Brain microvascular endothelial cell (primary cell): ENCODE measurements around the gene CREB3.

Source experiments
- DNase-seq: peaks from one replicate; pipeline ENCODE4 v3.0.0-alpha.2; 2020
- H3K27ac ChIP-seq: fragments of 250-450 bp; sonication (Bioruptor Pico); 2 replicates; pipeline ENCODE4 v1.5.1; 2020; ENCODE audit warnings: mild to moderate bottlenecking, moderate library complexity
- H3K27me3 ChIP-seq: fragments of 250-450 bp; sonication (Bioruptor Pico); replicated peaks from 2 replicates; pipeline ENCODE4 v1.5.1; 2020; ENCODE audit warnings: mild to moderate bottlenecking
- H3K36me3 ChIP-seq: fragments of 250-450 bp; sonication (Bioruptor Pico); replicated peaks from 2 replicates; pipeline ENCODE4 v1.5.1; 2020; ENCODE audit warnings: mild to moderate bottlenecking
- H3K4me3 ChIP-seq: 2 replicates; pipeline ENCODE4 v1.5.1; 2011; ENCODE audit warnings: low read depth, mild to moderate bottlenecking, control low read depth, low read length, moderate library complexity
- in situ Hi-C: cut with HindIII; loops from 2 replicates; pipeline ENCODE4 v1.10.0; 2017; ENCODE audit warnings: low sequenced_read_pairs, low pct_ligation_motif_present
- TF ChIP-seq, protein P1 (sequence below): IDR thresholded peaks from 2 replicates; pipeline ENCODE4 v1.5.1; 2011; ENCODE audit warnings: low read depth, mild to moderate bottlenecking, moderate library complexity, low read length, control low read depth, inconsistent platforms; ENCODE audit errors: missing control alignments

CREB3 gene

DNA sequence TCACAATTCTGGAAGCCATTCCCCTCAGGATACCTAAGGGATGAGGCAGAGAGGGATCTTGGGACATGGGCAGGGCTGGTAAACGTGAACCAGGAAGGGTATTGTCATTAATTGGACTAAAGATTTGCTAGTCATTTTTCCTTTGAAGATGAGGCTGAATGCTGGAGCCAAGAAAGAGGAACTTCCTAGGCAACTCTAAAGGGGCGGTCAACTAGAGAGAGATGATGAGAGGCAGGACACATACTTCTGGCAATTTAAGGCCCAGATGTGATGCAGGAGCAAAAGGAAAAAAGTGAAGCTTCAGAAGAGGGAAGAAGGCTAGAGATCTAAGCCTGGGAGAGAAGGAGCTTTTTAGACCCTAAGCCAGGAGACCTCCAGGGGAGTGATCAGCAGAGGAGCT is 11.0 kb downstream of the CREB3 start:
- Histone ChIP-seq H3K27me3 (no peaks in the 10 kb centered on the region), H3K4me3 (no peak overlapping the region), H3K36me3 (peaks cover 48% of the 10 kb centered on the region), H3K27ac (no peak overlapping the region)
- TF ChIP-seq, protein P1, sequence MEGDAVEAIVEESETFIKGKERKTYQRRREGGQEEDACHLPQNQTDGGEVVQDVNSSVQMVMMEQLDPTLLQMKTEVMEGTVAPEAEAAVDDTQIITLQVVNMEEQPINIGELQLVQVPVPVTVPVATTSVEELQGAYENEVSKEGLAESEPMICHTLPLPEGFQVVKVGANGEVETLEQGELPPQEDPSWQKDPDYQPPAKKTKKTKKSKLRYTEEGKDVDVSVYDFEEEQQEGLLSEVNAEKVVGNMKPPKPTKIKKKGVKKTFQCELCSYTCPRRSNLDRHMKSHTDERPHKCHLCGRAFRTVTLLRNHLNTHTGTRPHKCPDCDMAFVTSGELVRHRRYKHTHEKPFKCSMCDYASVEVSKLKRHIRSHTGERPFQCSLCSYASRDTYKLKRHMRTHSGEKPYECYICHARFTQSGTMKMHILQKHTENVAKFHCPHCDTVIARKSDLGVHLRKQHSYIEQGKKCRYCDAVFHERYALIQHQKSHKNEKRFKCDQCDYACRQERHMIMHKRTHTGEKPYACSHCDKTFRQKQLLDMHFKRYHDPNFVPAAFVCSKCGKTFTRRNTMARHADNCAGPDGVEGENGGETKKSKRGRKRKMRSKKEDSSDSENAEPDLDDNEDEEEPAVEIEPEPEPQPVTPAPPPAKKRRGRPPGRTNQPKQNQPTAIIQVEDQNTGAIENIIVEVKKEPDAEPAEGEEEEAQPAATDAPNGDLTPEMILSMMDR = no peak
- in situ Hi-C loops = no loop called here
- DNase-seq = no peak

DNA sequence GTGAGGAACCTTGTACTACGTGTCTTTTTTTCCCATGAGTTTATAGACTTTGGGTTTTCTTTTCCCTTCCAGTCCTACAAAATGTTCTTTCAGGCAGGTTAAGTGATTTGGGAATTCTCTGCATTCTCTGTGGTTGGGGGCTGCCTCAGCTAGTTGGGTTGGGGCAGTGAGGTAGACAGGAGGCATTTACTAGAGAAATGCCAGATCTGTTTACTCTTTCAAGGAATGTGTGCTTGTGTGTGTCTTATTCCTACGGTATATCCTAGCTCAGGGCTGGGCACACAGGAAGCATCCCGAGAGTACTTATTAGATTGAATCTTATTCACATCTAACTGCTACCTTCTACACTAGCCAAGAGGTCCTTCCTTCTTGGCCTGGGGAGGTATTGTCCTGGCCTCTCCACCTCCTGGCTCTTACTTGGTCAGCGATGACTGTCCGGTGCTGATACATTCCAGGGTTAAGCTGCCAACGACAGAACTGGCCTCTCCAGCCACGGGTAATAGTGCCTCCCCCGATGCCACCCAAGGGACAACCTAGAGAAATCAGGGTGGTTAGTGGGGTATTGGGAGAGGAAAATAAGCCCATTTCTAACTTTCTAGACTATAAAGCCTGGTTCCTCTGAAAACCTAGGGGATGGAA is 11.5 kb downstream of the CREB3 start:
- Histone ChIP-seq H3K36me3 (peaks cover 42% of the 10 kb centered on the region), H3K27ac (no peak overlapping the region), H3K4me3 (no peak overlapping the region), H3K27me3 (no peaks in the 10 kb centered on the region)
- no peak for DNase-seq
- in situ Hi-C loops = no loop called here
- TF ChIP-seq, protein P1 = no peak

DNA sequence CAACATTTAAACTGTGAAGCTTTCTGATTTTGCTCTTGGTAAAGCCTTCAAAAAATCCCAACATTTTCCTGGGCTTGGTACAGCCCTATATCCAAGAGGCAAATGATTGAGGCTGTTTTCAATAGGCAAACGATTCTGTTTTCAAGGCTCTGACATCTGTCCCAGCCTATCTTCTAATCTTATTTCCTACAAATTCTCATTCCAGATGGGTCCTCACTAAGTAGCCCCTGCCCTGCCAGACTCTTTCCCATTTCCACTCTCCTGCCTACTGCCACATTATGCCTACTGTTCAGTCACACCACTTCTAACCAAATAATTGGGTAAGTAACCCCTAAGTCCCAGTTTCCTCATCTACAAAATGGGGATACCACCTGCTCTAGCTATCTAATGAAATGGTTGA is 13.1 kb downstream of the CREB3 start:
- H3K36me3 ChIP-seq = peaks cover 27% of the 10 kb centered on the region
- DNase-seq = no peak
- TF ChIP-seq, protein P1 = no peak
- in situ Hi-C loops = no loop called here
- H3K27me3 ChIP-seq = no peaks in the 10 kb centered on the region
- H3K4me3 ChIP-seq = no peak overlapping the region
- no peak overlapping the region for H3K27ac ChIP-seq

DNA sequence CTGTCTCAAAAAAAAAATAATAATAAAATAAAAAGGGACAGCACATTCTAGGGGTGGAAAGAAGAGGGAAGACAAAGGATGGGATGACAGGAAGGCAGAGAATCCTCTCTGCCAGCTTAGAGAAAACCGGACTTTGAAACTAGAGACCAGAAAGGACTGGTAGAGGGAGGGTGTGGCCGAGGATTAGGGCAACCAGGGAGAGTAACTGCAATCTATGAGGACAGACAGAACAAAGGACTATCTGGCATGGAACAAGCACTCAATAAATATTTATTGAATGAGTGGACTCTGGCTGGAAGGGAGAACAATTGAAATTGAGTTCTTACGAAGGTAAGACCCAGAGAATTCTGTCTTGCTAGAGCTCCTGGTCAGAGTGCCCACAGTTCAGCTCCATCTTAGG is 14.1 kb downstream of the CREB3 start:
- TF ChIP-seq, protein P1 = no peak
- DNase-seq = no peak
- Histone ChIP-seq H3K36me3 (peaks cover 28% of the 10 kb centered on the region), H3K27ac (no peak overlapping the region), H3K27me3 (no peaks in the 10 kb centered on the region), H3K4me3 (peak overlapping the region; percentile 85)
- in situ Hi-C loops = no loop called here

DNA sequence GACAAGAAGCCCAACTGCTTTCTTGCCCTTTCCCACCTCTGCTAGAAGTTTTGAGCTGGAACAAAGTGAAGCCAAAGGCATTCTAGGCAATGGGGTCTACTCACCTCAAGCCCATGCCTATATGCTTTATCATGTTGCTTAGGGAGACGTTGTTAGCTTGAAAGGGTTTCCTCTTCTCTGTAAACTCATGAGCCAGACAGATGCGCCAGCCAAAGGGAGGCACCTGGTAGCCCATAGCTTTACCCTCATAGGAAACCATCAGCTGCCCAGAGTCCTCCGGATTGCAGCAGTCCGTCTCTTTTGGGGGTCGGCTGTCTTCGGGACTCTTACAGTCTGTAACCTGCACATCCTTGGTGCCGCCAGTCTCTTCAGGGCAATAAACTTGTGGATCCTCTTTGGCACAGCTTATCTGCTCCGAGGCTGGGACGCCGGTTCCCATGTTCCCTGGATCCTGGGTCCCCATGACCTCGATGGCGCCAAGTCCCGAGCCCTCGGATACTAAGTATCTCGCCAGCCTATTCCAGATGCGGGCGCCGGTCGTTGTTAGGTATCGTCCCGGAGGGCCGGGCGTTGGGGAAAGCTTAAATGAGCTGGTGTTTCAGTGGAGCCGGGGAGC is 15.9 kb downstream of the CREB3 start:
- peak overlapping the region; percentile 81 for H3K27ac ChIP-seq
- no peaks in the 10 kb centered on the region for H3K27me3 ChIP-seq
- TF ChIP-seq, protein P1 = no peak
- peaks cover 30% of the 10 kb centered on the region for H3K36me3 ChIP-seq
- in situ Hi-C loops = no loop called here
- DNase-seq = no peak
- peak overlapping the region; percentile 85 for H3K4me3 ChIP-seq
